GM19397 (cell line): ENCODE measurements around the gene SCAI.
"Not testable (repeated sequence)": the region's sequence is repeated elsewhere in the genome, so short reads cannot be mapped to it uniquely, and the experiment has no call there.

Experiments
- ATAC-seq: cut with Tn5 transposase; IDR thresholded peaks from one replicate; pipeline ENCODE4 v1.9.1; 2021; ENCODE audit warnings: mild to moderate bottlenecking, moderate library complexity; ENCODE audit not compliant: unreplicated experiment

SCAI gene

GRCh38 chr9:124950050-124950718 lies 193.1 kb downstream of the SCAI start:
- no peak for ATAC-seq

- no peak for ATAC-seq
Observed at GRCh38 chr9:124949387-124949786, 193.9 kb downstream of the SCAI start.

GRCh38 chr9:124947727-124948391 lies 195.5 kb downstream of the SCAI start:
- no peak for ATAC-seq

GRCh38 chr9:124946167-124946566 lies 197.2 kb downstream of the SCAI start:
- no peak for ATAC-seq

GRCh38 chr9:124941679-124942561 lies 201.4 kb downstream of the SCAI start:
- peak; percentile 24 for ATAC-seq

GRCh38 chr9:124940894-124941678 lies 202.2 kb downstream of the SCAI start, which contains the start of gene GOLGA1:
TSS of gene GOLGA1 (minus strand) at chr9:124941083. CDS start at chr9:124938711, 2,372 bp downstream.
- ATAC-seq: peak; percentile 85

- peak; percentile 42 for ATAC-seq
Observed at GRCh38 chr9:124940521-124940893, 202.8 kb downstream of the SCAI start.

GRCh38 chr9:124939944-124940343 lies 203.4 kb downstream of the SCAI start:
- no peak for ATAC-seq

- no peak for ATAC-seq
Observed at GRCh38 chr9:124934290-124934689, 209.0 kb downstream of the SCAI start.

- no peak for ATAC-seq
Observed at GRCh38 chr9:124932333-124932732, 211.0 kb downstream of the SCAI start.

- no peak for ATAC-seq
Observed at GRCh38 chr9:124929464-124929863, 213.9 kb downstream of the SCAI start.

- no peak for ATAC-seq
Observed at GRCh38 chr9:124928116-124928515, 215.2 kb downstream of the SCAI start.

GRCh38 chr9:124920394-124920793 lies 222.9 kb downstream of the SCAI start:
- ATAC-seq: not testable (repeated sequence)

GRCh38 chr9:124914753-124915405 lies 228.4 kb downstream of the SCAI start:
- no peak for ATAC-seq

- no peak for ATAC-seq
Observed at GRCh38 chr9:124913378-124913777, 229.9 kb downstream of the SCAI start.

- no peak for ATAC-seq
Observed at GRCh38 chr9:124911766-124912165, 231.6 kb downstream of the SCAI start.

- ATAC-seq: no peak
Observed at GRCh38 chr9:124908098-124908497, 235.2 kb downstream of the SCAI start.

- no peak for ATAC-seq
Observed at GRCh38 chr9:124906966-124907365, 236.4 kb downstream of the SCAI start.

GRCh38 chr9:124899845-124900244 lies 243.5 kb downstream of the SCAI start:
- no peak for ATAC-seq
